ENCODE results near the gene LGALS4.

DNA sequence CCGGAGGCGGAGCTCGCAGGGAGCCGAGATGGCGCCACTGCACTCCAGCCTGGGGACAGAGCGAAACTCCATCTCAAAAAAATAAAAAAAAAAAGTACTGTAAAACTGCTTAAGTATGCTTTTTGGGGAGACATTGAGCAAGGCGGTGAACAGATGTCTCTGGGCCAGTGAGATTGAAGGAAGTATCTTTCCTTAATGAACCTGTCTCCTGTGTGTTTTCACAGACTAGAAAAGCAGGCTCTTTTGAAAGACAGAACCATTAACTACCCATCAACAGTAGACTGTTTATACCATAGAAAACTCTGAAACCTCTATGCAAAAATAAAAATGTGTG lies 20.3 kb upstream of the LGALS4 start:
- TF ChIP-seq TAF1 (IDR thresholded peaks at IDR 0.05; ENCODE audit: borderline replicate concordance, insufficient read depth, low read length) (no peak), POLR2AphosphoS5 (IDR thresholded peaks at IDR 0.05; ENCODE audit: low read depth, low read length) (no peak), SIN3A (IDR thresholded peaks at IDR 0.05; ENCODE audit: borderline replicate concordance, insufficient read depth, low read length) (no peak)
- TF ChIP-seq, protein P1, sequence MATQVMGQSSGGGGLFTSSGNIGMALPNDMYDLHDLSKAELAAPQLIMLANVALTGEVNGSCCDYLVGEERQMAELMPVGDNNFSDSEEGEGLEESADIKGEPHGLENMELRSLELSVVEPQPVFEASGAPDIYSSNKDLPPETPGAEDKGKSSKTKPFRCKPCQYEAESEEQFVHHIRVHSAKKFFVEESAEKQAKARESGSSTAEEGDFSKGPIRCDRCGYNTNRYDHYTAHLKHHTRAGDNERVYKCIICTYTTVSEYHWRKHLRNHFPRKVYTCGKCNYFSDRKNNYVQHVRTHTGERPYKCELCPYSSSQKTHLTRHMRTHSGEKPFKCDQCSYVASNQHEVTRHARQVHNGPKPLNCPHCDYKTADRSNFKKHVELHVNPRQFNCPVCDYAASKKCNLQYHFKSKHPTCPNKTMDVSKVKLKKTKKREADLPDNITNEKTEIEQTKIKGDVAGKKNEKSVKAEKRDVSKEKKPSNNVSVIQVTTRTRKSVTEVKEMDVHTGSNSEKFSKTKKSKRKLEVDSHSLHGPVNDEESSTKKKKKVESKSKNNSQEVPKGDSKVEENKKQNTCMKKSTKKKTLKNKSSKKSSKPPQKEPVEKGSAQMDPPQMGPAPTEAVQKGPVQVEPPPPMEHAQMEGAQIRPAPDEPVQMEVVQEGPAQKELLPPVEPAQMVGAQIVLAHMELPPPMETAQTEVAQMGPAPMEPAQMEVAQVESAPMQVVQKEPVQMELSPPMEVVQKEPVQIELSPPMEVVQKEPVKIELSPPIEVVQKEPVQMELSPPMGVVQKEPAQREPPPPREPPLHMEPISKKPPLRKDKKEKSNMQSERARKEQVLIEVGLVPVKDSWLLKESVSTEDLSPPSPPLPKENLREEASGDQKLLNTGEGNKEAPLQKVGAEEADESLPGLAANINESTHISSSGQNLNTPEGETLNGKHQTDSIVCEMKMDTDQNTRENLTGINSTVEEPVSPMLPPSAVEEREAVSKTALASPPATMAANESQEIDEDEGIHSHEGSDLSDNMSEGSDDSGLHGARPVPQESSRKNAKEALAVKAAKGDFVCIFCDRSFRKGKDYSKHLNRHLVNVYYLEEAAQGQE (IDR thresholded peaks at IDR 0.05; ENCODE audit: insufficient read depth in 1 of 2, low read depth in 2 of 2, low read length in 2 of 2) = no peak
